H1 (cell line): Measurements from ENCODE around the gene RRP7A.
"Not testable (repeated sequence)": the region's sequence is repeated elsewhere in the genome, so short reads cannot be mapped to it uniquely, and the experiment has no call there.

Experiments
- BACH1 ChIP-seq: IDR thresholded peaks from 2 replicates; pipeline ENCODE4 v1.6.1; 2012; ENCODE audit warnings: low read length, improper control_type of control experiment
- EP300 ChIP-seq, 2 experiments: IDR thresholded peaks; 1 replicate in 1 of 2; 2 replicates in 1 of 2; pipeline ENCODE4 v1.6.1; 2011 to 2012; ENCODE audit warnings: low read depth in 2 of 2, low read length in 2 of 2, mild to moderate bottlenecking in 2 of 2, borderline replicate concordance in 1 of 2, inconsistent platforms in 1 of 2, moderate library complexity in 1 of 2
- HDAC6 ChIP-seq: IDR thresholded peaks from one replicate; pipeline ENCODE4 v1.7.1; 2012; ENCODE audit warnings: low read depth, mild to moderate bottlenecking, inconsistent platforms, low read length, moderate library complexity
- JUND ChIP-seq: IDR thresholded peaks from 2 replicates; pipeline ENCODE4 v1.6.1; 2011; ENCODE audit warnings: mild to moderate bottlenecking, improper control_type of control experiment, low read length
- KDM1A ChIP-seq: fragments of 200-600, 300-600 bp; sonication (generic); IDR thresholded peaks from 2 replicates; pipeline ENCODE4 v1.7.1; 2016; ENCODE audit warnings: mild to moderate bottlenecking, low read length, borderline replicate concordance
- POLR2A ChIP-seq, 2 experiments: IDR thresholded peaks; 1 replicate in 1 of 2; 2 replicates in 1 of 2; pipeline ENCODE4 v1.6.1; 2011; ENCODE audit warnings: low read depth in 2 of 2, low read length in 2 of 2, mild to moderate bottlenecking in 2 of 2; ENCODE audit errors: control extremely low read depth in 1 of 2
- POLR2AphosphoS5 ChIP-seq: IDR thresholded peaks from 2 replicates; pipeline ENCODE4 v1.6.1; 2011; ENCODE audit warnings: low read depth, low read length
- RFX5 ChIP-seq: IDR thresholded peaks from 2 replicates; pipeline ENCODE4 v1.6.1; 2011; ENCODE audit warnings: low read depth, low read length, improper control_type of control experiment, borderline replicate concordance
- TF ChIP-seq, protein P1 (sequence below), 3 experiments: IDR thresholded peaks; 1 replicate in 2 of 3; 2 replicates in 1 of 3; pipeline versions ENCODE4 v1.5.1 to v1.6.1; 2011; ENCODE audit warnings: low read length in 3 of 3, mild to moderate bottlenecking in 3 of 3, inconsistent platforms in 2 of 3, low read depth in 1 of 3, moderate library complexity in 1 of 3; ENCODE audit not compliant: insufficient read depth in 1 of 3; ENCODE audit errors: control extremely low read depth in 1 of 3

DNA sequence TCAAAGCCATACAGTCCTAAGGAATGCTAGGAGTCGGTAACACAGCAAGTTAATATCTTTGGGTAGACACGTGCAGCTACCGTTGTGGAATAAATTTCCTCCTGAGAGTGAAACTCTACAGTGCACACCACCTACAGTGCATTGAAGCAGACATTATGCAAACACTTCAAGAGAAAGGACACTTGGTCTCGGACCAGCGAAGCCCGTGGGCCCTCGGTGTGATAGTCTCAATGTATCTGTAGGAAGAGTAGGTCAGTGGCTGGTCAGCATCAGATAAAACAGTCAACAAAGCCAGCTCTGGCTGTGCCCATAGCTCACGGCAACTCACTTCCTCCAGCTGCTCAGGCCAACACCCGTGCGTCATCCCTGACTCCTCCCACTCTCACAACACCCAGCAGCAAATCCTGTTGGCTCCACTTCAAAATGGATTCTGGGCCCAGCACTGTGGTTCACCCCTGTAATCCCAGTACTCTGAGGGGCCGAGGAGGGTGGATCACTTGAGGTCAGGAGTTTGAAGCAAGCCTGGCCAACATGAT lies 19.7 kb upstream of the RRP7A start:
- TF ChIP-seq, protein P1, sequence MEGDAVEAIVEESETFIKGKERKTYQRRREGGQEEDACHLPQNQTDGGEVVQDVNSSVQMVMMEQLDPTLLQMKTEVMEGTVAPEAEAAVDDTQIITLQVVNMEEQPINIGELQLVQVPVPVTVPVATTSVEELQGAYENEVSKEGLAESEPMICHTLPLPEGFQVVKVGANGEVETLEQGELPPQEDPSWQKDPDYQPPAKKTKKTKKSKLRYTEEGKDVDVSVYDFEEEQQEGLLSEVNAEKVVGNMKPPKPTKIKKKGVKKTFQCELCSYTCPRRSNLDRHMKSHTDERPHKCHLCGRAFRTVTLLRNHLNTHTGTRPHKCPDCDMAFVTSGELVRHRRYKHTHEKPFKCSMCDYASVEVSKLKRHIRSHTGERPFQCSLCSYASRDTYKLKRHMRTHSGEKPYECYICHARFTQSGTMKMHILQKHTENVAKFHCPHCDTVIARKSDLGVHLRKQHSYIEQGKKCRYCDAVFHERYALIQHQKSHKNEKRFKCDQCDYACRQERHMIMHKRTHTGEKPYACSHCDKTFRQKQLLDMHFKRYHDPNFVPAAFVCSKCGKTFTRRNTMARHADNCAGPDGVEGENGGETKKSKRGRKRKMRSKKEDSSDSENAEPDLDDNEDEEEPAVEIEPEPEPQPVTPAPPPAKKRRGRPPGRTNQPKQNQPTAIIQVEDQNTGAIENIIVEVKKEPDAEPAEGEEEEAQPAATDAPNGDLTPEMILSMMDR (IDR thresholded peaks at IDR 0.05; ENCODE audit: control extremely low read depth in 1 of 3, insufficient read depth in 1 of 3, low read depth in 1 of 3, low read length in 3 of 3) = not testable (repeated sequence)
- TF ChIP-seq POLR2A (IDR thresholded peaks at IDR 0.05; ENCODE audit: control extremely low read depth in 1 of 2, low read depth in 2 of 2, low read length in 2 of 2); JUND; BACH1; KDM1A; HDAC6; EP300 (IDR thresholded peaks at IDR 0.05; ENCODE audit: borderline replicate concordance in 1 of 2, low read depth in 2 of 2, low read length in 2 of 2); RFX5; POLR2AphosphoS5: not testable (repeated sequence)
